ENCODE data around the gene XAB2. TPM values are rescaled to one million over a fixed set of nuclear protein-coding genes. Genes with fewer than 3 reads are reported as not detected.

Gene XAB2
- total and polyA plus RNA-seq, 4 donors, result 34.1 to 48.3 (median 39.3) TPM

- Histone ChIP-seq H3K9ac (ENCODE audit: insufficient read depth in 1 of 2, low read length in 2 of 2) (no peak within 1 kb of the TSS), H3K27ac (ENCODE audit: low read depth in 1 of 2, low read length in 1 of 2) (peak within 1 kb of the TSS in 1 of 2 donors; percentile 42), H3K4me3 (no peak within 1 kb of the TSS), H3K4me1 (ENCODE audit: control insufficient read depth in 5 of 5, insufficient read depth in 5 of 5, low read length in 5 of 5) (peaks cover 0 to 5% (median 3%) of the 10 kb centered on the region in 5 donors), H3K27me3 (ENCODE audit: control insufficient read depth in 3 of 3, insufficient read depth in 3 of 3, low read length in 2 of 3) (peaks cover 9 to 24% (median 10%) of the 10 kb centered on the region in 3 donors), H3K9me3 (ENCODE audit: control insufficient read depth in 4 of 4, insufficient read depth in 3 of 4, low read length in 3 of 4) (peaks cover 0 to 2% (median 0%) of the 10 kb centered on the region in 4 donors), H3K36me3 (ENCODE audit: control insufficient read depth in 4 of 4, insufficient read depth in 4 of 4, low read length in 4 of 4) (no peaks in the 10 kb centered on the region)
- WGBS, 2 donors, result 44 to 58% methylated on average over 9 of the region's 9 CpGs
- ATAC-seq (ENCODE audit: insufficient read depth, low FRiP score) (no peak), DNase-seq (no peak)
- TF ChIP-seq CTCF (IDR thresholded peaks at IDR 0.05; ENCODE audit: control extremely low read depth, extremely low read depth), result no peak
Observed at GRCh38 chr19:7668842-7669241, 39.5 kb upstream of the XAB2 start, which contains the start of gene RETN. Gene RETN (plus strand): TSS chr19:7669049. CDS start chr19:7669327, 278 bp downstream.

GRCh38 chr19:7665076-7665475 lies 35.7 kb upstream of the XAB2 start:
- H3K36me3 ChIP-seq (ENCODE audit: control insufficient read depth in 4 of 4, insufficient read depth in 4 of 4, low read length in 4 of 4), result no peaks in the 10 kb centered on the region
- DNase-seq (peak; percentile 50 to 96 (median 88)), ATAC-seq (ENCODE audit: insufficient read depth, low FRiP score) (no peak)
- no peak for TF ChIP-seq CTCF (IDR thresholded peaks at IDR 0.05; ENCODE audit: control extremely low read depth, extremely low read depth)
- H3K4me1 ChIP-seq (ENCODE audit: control insufficient read depth in 5 of 5, insufficient read depth in 5 of 5, low read length in 5 of 5), result peaks cover 0 to 5% (median under 1%) of the 10 kb centered on the region in 5 donors
- no peak overlapping the region for H3K9ac ChIP-seq (ENCODE audit: insufficient read depth in 1 of 2, low read length in 2 of 2)
- WGBS, 2 donors, result 51 to 68% methylated on average over 4 of the region's 4 CpGs
- peaks cover 0 to 7% (median 0%) of the 10 kb centered on the region in 3 donors for H3K27me3 ChIP-seq (ENCODE audit: control insufficient read depth in 3 of 3, insufficient read depth in 3 of 3, low read length in 2 of 3)
- no peak overlapping the region for H3K27ac ChIP-seq (ENCODE audit: low read depth in 1 of 2, low read length in 1 of 2)
- no peaks in the 10 kb centered on the region for H3K9me3 ChIP-seq (ENCODE audit: control insufficient read depth in 4 of 4, insufficient read depth in 3 of 4, low read length in 3 of 4)
- H3K4me3 ChIP-seq, result no peak overlapping the region

- no peak overlapping the region for H3K9ac ChIP-seq (ENCODE audit: insufficient read depth in 1 of 2, low read length in 2 of 2)
- no peak overlapping the region for H3K27ac ChIP-seq (ENCODE audit: low read depth in 1 of 2, low read length in 1 of 2)
- H3K9me3 ChIP-seq (ENCODE audit: control insufficient read depth in 4 of 4, insufficient read depth in 3 of 4, low read length in 3 of 4), result no peaks in the 10 kb centered on the region
- H3K27me3 ChIP-seq (ENCODE audit: control insufficient read depth in 3 of 3, insufficient read depth in 3 of 3, low read length in 2 of 3), result no peaks in the 10 kb centered on the region
- H3K4me1 ChIP-seq (ENCODE audit: control insufficient read depth in 5 of 5, insufficient read depth in 5 of 5, low read length in 5 of 5), result peaks cover 0 to 5% (median 0%) of the 10 kb centered on the region in 5 donors
- ATAC-seq (ENCODE audit: insufficient read depth, low FRiP score) (no peak), DNase-seq (no peak)
- 84 to 88% methylated on average over 7 of the region's 7 CpGs for WGBS, 2 donors
- no peak for TF ChIP-seq CTCF (IDR thresholded peaks at IDR 0.05; ENCODE audit: control extremely low read depth, extremely low read depth)
- no peak overlapping the region for H3K4me3 ChIP-seq
- H3K36me3 ChIP-seq (ENCODE audit: control insufficient read depth in 4 of 4, insufficient read depth in 4 of 4, low read length in 4 of 4), result no peaks in the 10 kb centered on the region
Observed at GRCh38 chr19:7663706-7664105, 34.4 kb upstream of the XAB2 start.

GRCh38 chr19:7662657-7663056 lies 33.3 kb upstream of the XAB2 start:
- 87 to 88% methylated on average over 14 of the region's 14 CpGs for whole genome bisulfite sequencing, 2 donors
- H3K36me3 ChIP-seq (ENCODE audit: control insufficient read depth in 4 of 4, insufficient read depth in 4 of 4, low read length in 4 of 4), result no peaks in the 10 kb centered on the region
- no peaks in the 10 kb centered on the region for H3K9me3 ChIP-seq (ENCODE audit: control insufficient read depth in 4 of 4, insufficient read depth in 3 of 4, low read length in 3 of 4)
- no peak for DNase-seq
- no peak overlapping the region for H3K4me3 ChIP-seq
- no peak for TF ChIP-seq CTCF (IDR thresholded peaks at IDR 0.05; ENCODE audit: control extremely low read depth, extremely low read depth)
- peaks cover 0 to 5% (median 0%) of the 10 kb centered on the region in 5 donors for H3K4me1 ChIP-seq (ENCODE audit: control insufficient read depth in 5 of 5, insufficient read depth in 5 of 5, low read length in 5 of 5)
- H3K27ac ChIP-seq (ENCODE audit: low read depth in 1 of 2, low read length in 1 of 2), result no peak overlapping the region
- H3K9ac ChIP-seq (ENCODE audit: insufficient read depth in 1 of 2, low read length in 2 of 2), result no peak overlapping the region
- ATAC-seq (ENCODE audit: insufficient read depth, low FRiP score), result no peak
- no peaks in the 10 kb centered on the region for H3K27me3 ChIP-seq (ENCODE audit: control insufficient read depth in 3 of 3, insufficient read depth in 3 of 3, low read length in 2 of 3)

Data from lung (tissue), 12 donors.